A673 (cell line): ENCODE results near the gene PRTG. TPM values are rescaled to one million over a fixed set of nuclear protein-coding genes. Genes with fewer than 3 reads are reported as not detected.

Experiments
- BruUV-seq: library from RNA; stranded (reverse); fragments of 400-500 nt; replicated peaks from 2 replicates; lab custom pipeline; 2021; lab: Mats Ljungman, UMichigan
- CTCF ChIA-PET: fragments of 300-600 bp; sonication (Branson Sonifier 250); formaldehyde crosslinking; loops from one replicate; lab custom pipeline; 2022; ENCODE audit warnings: antibody characterized with exemption; lab: Charles Lee
- POLR2A ChIA-PET: fragments of 300-600 bp; sonication (Branson Sonifier 250); formaldehyde crosslinking; loops from one replicate; lab custom pipeline; 2022; ENCODE audit warnings: antibody characterized with exemption; ENCODE audit not compliant: low non-redundant PET; lab: Charles Lee
- DNase-seq: peaks from one replicate; pipeline ENCODE4 v3.0.0-alpha.2; 2015; ENCODE audit warnings: low spot score
- H3K27ac ChIP-seq: fragments of 200-600 bp; sonication (generic); 2 replicates; pipeline ENCODE4 v1.5.1; 2016; ENCODE audit warnings: mixed run types, low read depth, mild to moderate bottlenecking, mixed read lengths, antibody characterized with exemption, low read length; ENCODE audit not compliant: poor library complexity, severe bottlenecking
- H3K27me3 ChIP-seq: fragments of 200-600 bp; sonication (generic); replicated peaks from 2 replicates; pipeline ENCODE4 v1.6.1; 2017; ENCODE audit warnings: mixed run types, low read depth, mild to moderate bottlenecking, mixed read lengths, antibody characterized with exemption, low read length; ENCODE audit not compliant: insufficient read depth, poor library complexity
- H3K36me3 ChIP-seq: fragments of 200-600 bp; sonication (generic); 2 replicates; pipeline ENCODE4 v1.6.1; 2016; ENCODE audit warnings: mixed run types, mild to moderate bottlenecking, mixed read lengths, antibody characterized with exemption, low read length; ENCODE audit not compliant: insufficient read depth, poor library complexity, severe bottlenecking
- H3K4me1 ChIP-seq: fragments of 200-600 bp; sonication (generic); 2 replicates; pipeline ENCODE4 v1.6.1; 2017; ENCODE audit warnings: mixed run types, mild to moderate bottlenecking, mixed read lengths, antibody characterized with exemption, low read length; ENCODE audit not compliant: insufficient read depth, poor library complexity, severe bottlenecking
- H3K4me3 ChIP-seq: fragments of 200-600 bp; sonication (generic); 2 replicates; pipeline ENCODE4 v1.5.1; 2016; ENCODE audit warnings: low read depth, mixed run types, mild to moderate bottlenecking, mixed read lengths, low read length; ENCODE audit not compliant: poor library complexity, severe bottlenecking
- H3K9me3 ChIP-seq: fragments of 200-600 bp; sonication (generic); 2 replicates; pipeline ENCODE4 v1.6.1; 2016; ENCODE audit warnings: mixed run types, low read depth, mild to moderate bottlenecking, mixed read lengths, antibody characterized with exemption, low read length; ENCODE audit not compliant: poor library complexity, severe bottlenecking
- EZH2 ChIP-seq: fragments of 200-600 bp; sonication (generic); IDR thresholded peaks from 2 replicates; pipeline ENCODE4 v1.6.1; 2017; ENCODE audit warnings: borderline replicate concordance, low read depth, mild to moderate bottlenecking, mixed read lengths, antibody characterized with exemption, low read length; ENCODE audit not compliant: poor library complexity, severe bottlenecking
- intact Hi-C: fragments of 100-400 bp; cut with micrococcal nuclease; formaldehyde crosslinking; loops from one replicate; pipeline ENCODE4 v1.10.0; 2022; ENCODE audit not compliant: unreplicated experiment
- total RNA-seq: library from RNA; stranded (reverse); gene quantifications from 2 replicates; pipeline ENCODE4 v1.2.3, GENCODE V29; 2021
- TF ChIP-seq, protein P1 (sequence below): fragments of 300-800, 200-600 bp; sonication (generic); conservative IDR thresholded peaks from 2 replicates; pipeline ENCODE4 v1.5.1; 2017; ENCODE audit warnings: low read depth, mild to moderate bottlenecking, antibody characterized with exemption, low read length, moderate library complexity, mixed read lengths

The PRTG gene
- total RNA-seq, 1 experiment from 2014 or later: 0.02 TPM

DNA sequence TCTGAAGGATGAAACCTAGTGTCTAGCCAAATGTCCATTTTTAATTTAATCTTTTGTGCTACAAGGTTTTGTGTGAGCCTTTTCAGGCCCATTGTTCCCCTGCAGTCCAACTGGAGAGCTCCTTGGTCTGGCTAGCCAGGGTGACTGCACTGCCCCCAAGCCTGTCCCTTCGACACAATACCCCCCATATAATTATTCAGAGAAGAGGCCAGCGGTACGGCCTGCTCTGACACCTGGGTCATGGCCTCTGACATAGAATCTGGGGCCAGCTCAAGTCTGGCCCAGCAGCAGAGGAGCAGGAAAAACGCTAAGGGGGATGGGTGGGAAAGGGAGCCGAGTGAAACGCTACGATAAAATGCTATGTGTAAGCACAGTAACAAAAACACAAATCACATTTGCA lies 90.6 kb downstream of the PRTG start:
- ChIA-PET POLR2A (interaction anchor here (0.7 kb wide), 1 partner anchor 94 kb away, joined by 5 read pairs; no protein-coding TSS in a partner anchor), CTCF (no interaction called here)
- DNase-seq: no peak
- Histone ChIP-seq H3K9me3 (no peaks in the 10 kb centered on the region), H3K27ac (no peak overlapping the region), H3K36me3 (no peaks in the 10 kb centered on the region), H3K27me3 (no peaks in the 10 kb centered on the region), H3K4me3 (no peak overlapping the region), H3K4me1 (no peaks in the 10 kb centered on the region)
- TF ChIP-seq EZH2: no peak
- TF ChIP-seq, protein P1, sequence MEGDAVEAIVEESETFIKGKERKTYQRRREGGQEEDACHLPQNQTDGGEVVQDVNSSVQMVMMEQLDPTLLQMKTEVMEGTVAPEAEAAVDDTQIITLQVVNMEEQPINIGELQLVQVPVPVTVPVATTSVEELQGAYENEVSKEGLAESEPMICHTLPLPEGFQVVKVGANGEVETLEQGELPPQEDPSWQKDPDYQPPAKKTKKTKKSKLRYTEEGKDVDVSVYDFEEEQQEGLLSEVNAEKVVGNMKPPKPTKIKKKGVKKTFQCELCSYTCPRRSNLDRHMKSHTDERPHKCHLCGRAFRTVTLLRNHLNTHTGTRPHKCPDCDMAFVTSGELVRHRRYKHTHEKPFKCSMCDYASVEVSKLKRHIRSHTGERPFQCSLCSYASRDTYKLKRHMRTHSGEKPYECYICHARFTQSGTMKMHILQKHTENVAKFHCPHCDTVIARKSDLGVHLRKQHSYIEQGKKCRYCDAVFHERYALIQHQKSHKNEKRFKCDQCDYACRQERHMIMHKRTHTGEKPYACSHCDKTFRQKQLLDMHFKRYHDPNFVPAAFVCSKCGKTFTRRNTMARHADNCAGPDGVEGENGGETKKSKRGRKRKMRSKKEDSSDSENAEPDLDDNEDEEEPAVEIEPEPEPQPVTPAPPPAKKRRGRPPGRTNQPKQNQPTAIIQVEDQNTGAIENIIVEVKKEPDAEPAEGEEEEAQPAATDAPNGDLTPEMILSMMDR: no peak
- BruUV-seq: no TSS peak
- intact Hi-C loops: loop anchor here (5.0 kb wide), 1 partner anchor 90 kb away; the partner anchor contains the start of gene PRTG

DNA sequence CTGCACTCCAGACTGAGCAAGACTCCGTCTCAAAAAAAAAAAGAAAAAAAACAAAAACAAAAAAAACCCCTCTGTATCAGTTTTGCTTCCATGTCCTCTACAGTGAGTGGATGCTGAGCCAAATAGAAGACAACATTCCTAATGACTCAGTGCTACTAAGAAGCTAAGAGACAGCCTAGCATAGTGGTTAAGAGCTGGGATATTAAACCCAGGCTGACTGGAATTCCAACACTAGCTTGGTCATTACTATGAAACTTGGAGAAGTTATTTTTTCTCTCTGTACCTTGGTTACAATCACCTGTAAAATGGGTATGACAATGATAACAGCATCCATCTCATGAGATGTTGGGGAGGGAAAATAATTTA lies 93.9 kb downstream of the PRTG start:
- H3K4me3 ChIP-seq: no peak overlapping the region
- H3K9me3 ChIP-seq: no peaks in the 10 kb centered on the region
- BruUV-seq: no TSS peak
- H3K36me3 ChIP-seq: no peaks in the 10 kb centered on the region
- intact Hi-C loops: loop anchor here (2.0 to 10.0 kb wide), 2 partner anchors 266 to 404 kb away; no protein-coding TSS in a partner anchor
- H3K4me1 ChIP-seq: no peaks in the 10 kb centered on the region
- no peaks in the 10 kb centered on the region for H3K27me3 ChIP-seq
- no peak overlapping the region for H3K27ac ChIP-seq
- no peak for TF ChIP-seq EZH2
- TF ChIP-seq, protein P1: no peak
- ChIA-PET POLR2A (no interaction called here), CTCF (interaction anchor here (0.5 to 1.0 kb wide), 3 partner anchors 197 to 603 kb away, joined by 6 to 7 read pairs (median 6); no protein-coding TSS in a partner anchor)
- DNase-seq: no peak

DNA sequence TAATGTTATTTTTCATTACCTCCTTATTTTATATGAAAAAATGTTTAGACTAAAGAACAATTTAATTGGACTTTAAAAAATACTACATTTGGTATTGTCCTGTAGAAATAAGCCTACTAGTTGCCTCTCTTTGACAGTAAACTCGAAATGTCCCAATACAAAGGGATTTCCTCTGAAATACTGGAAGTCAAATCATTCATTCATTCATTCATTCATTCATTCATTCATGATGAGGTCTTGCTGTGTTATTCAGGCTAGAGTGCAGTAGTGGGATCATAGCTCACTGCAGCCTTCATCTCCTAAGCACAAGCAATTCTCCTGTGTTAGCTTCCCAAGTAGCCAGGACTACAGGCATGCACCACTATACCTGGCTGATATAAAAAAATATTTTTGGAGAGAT lies 104.2 kb downstream of the PRTG start:
- POLR2A ChIA-PET: no interaction called here
- H3K9me3 ChIP-seq: no peaks in the 10 kb centered on the region
- intact Hi-C loops: no loop called here

More for the DNA sequence above, 104.2 kb downstream of the PRTG start:
- H3K4me1 ChIP-seq: no peaks in the 10 kb centered on the region
- H3K27ac ChIP-seq: no peak overlapping the region
- no peaks in the 10 kb centered on the region for H3K36me3 ChIP-seq
- TF ChIP-seq EZH2: no peak
- TF ChIP-seq, protein P1: no peak
- H3K27me3 ChIP-seq: no peaks in the 10 kb centered on the region
- no TSS peak for BruUV-seq
- no peak overlapping the region for H3K4me3 ChIP-seq
- DNase-seq: no peak
- CTCF ChIA-PET: no interaction called here
